A549 (cell line): ENCODE measurements around the gene EIF5. TPM values are rescaled to one million over a fixed set of nuclear protein-coding genes. Genes with fewer than 3 reads are reported as not detected.

Source experiments
- ATAC-seq, 2 experiments: fragments of 200-7000 bp in 1 of 2; fragments of >200 bp in 1 of 2; cut with Nextera tagmentation in 1 of 2; cut with Tn5 transposase in 1 of 2; 3 replicates each; pipeline versions ENCODE4 v1.8.0 to v1.9.1; 2018 to 2020; ENCODE audit warnings: mild to moderate bottlenecking in 1 of 2, moderate library complexity in 1 of 2
- CTCF ChIA-PET: fragments of 300-600 bp; sonication (Branson Sonifier 250); formaldehyde crosslinking; extraction: SDS; loops from one replicate; lab custom pipeline; 2021; ENCODE audit warnings: antibody characterized with exemption, inconsistent platforms; lab: Yijun Ruan, JAX
- POLR2A ChIA-PET: fragments of 350-600 bp; formaldehyde crosslinking; extraction: SDS; loops from one replicate; lab custom pipeline; 2021; ENCODE audit warnings: antibody characterized with exemption, inconsistent platforms; lab: Yijun Ruan, JAX
- DNase-seq, 2 experiments: peaks; one replicate each; pipeline versions ENCODE4 v3.0.0 to v3.0.0-alpha.2; 2011 to 2016; ENCODE audit warnings: low read depth in 1 of 2, low spot score in 1 of 2
- FAIRE-seq: peaks from 2 replicates; lab custom pipeline; 2011; peaks lifted over from hg19 to GRCh38; lab: Jason Lieb, UNC
- H3K27ac ChIP-seq, 2 experiments: fragments of >200 bp; sonication (Bioruptor Twin); formaldehyde crosslinking; 3 replicates each; pipeline ENCODE4 v1.5.1; 2016 to 2017
- H3K4me1 ChIP-seq: fragments of >200 bp; sonication (Bioruptor Twin); formaldehyde crosslinking; 3 replicates; pipeline ENCODE4 v1.6.1; 2016
- H3K4me2 ChIP-seq: fragments of >200 bp; sonication (Bioruptor Twin); formaldehyde crosslinking; 3 replicates; pipeline ENCODE4 v1.6.1; 2016
- H3K4me3 ChIP-seq: fragments of >200 bp; sonication (Bioruptor Twin); formaldehyde crosslinking; 3 replicates; pipeline ENCODE4 v1.5.1; 2016
- H3K9me3 ChIP-seq: fragments of >200 bp; sonication (Bioruptor Twin); formaldehyde crosslinking; 3 replicates; pipeline ENCODE4 v1.6.1; 2016
- ATOH8 ChIP-seq: fragments of 250-450 bp; sonication (Bioruptor Pico); IDR thresholded peaks from 2 replicates; pipeline ENCODE4 v1.5.0; 2020; ENCODE audit warnings: low read depth, mild to moderate bottlenecking, moderate library complexity
- BCL3 ChIP-seq: fragments of >200 bp; sonication (Bioruptor Twin); formaldehyde crosslinking; IDR thresholded peaks from 3 replicates; pipeline ENCODE4 v1.6.1; 2016
- CEBPB ChIP-seq, 2 experiments: fragments of >200 bp in 1 of 2; sonication (Bioruptor Twin) in 1 of 2; formaldehyde crosslinking in 1 of 2; IDR thresholded peaks; 2 replicates each; pipeline ENCODE4 v1.6.1; 2012 to 2016
- E2F6 ChIP-seq: IDR thresholded peaks from 2 replicates; pipeline ENCODE4 v1.6.1; 2012; ENCODE audit warnings: low read depth, borderline replicate concordance
- EHF ChIP-seq: fragments of 250-450 bp; sonication (Bioruptor Pico); IDR thresholded peaks from 2 replicates; pipeline ENCODE4 v1.5.0; 2020; ENCODE audit warnings: mild to moderate bottlenecking
- EP300 ChIP-seq, 2 experiments: fragments of >200 bp; sonication (Bioruptor Twin); formaldehyde crosslinking; IDR thresholded peaks; 2 replicates in 1 of 2; 3 replicates in 1 of 2; pipeline ENCODE4 v1.6.1; 2016 to 2017
- ESRRA ChIP-seq: fragments of 150-350 bp; IDR thresholded peaks from 2 replicates; pipeline ENCODE4 v1.6.1; 2014; ENCODE audit warnings: mild to moderate bottlenecking, low read length, borderline replicate concordance
- FOSB ChIP-seq: fragments of 250-450 bp; sonication (Bioruptor Pico); IDR thresholded peaks from 2 replicates; pipeline ENCODE4 v1.5.0; 2020; ENCODE audit warnings: mild to moderate bottlenecking, moderate library complexity
- FOSL2 ChIP-seq, 2 experiments: fragments of 450-650 bp in 1 of 2; fragments of >200 bp in 1 of 2; sonication (Bioruptor Twin) in 1 of 2; formaldehyde crosslinking; IDR thresholded peaks; 2 replicates each; pipeline versions ENCODE4 v1.5.0 to v1.6.1; 2016 to 2020; ENCODE audit warnings: mild to moderate bottlenecking in 1 of 2, moderate library complexity in 1 of 2
- FOXS1 ChIP-seq: fragments of 250-450 bp; sonication (Bioruptor Pico); IDR thresholded peaks from 2 replicates; pipeline ENCODE4 v1.5.0; 2020; ENCODE audit warnings: mild to moderate bottlenecking, moderate library complexity
- GATA3 ChIP-seq: IDR thresholded peaks from 2 replicates; pipeline ENCODE4 v1.6.1; 2012; ENCODE audit warnings: borderline replicate concordance
- HDAC2 ChIP-seq: fragments of 200-600 bp; sonication (generic); IDR thresholded peaks from 2 replicates; pipeline ENCODE4 v1.6.1; 2016
- HOXA7 ChIP-seq: fragments of 250-450 bp; sonication (Bioruptor Pico); IDR thresholded peaks from 2 replicates; pipeline ENCODE4 v1.5.0; 2020; ENCODE audit warnings: mild to moderate bottlenecking, moderate library complexity
- HOXB5 ChIP-seq: fragments of 250-450 bp; sonication (Bioruptor Pico); IDR thresholded peaks from 2 replicates; pipeline ENCODE4 v1.5.0; 2020; ENCODE audit warnings: mild to moderate bottlenecking, moderate library complexity
- JUNB ChIP-seq: fragments of >200 bp; sonication (Bioruptor Twin); formaldehyde crosslinking; IDR thresholded peaks from 2 replicates; pipeline ENCODE4 v1.6.1; 2016
- KDM1A ChIP-seq: fragments of 200-600 bp; sonication (generic); IDR thresholded peaks from 2 replicates; pipeline ENCODE4 v1.6.1; 2016; ENCODE audit warnings: low read depth, mild to moderate bottlenecking
- MAFK ChIP-seq: fragments of 450-650 bp; IDR thresholded peaks from 2 replicates; pipeline ENCODE4 v1.6.1; 2014; ENCODE audit not compliant: partially characterized antibody
- MYC ChIP-seq: IDR thresholded peaks from 2 replicates; pipeline ENCODE4 v1.6.1; 2012; ENCODE audit warnings: mild to moderate bottlenecking, inconsistent platforms, low read length, improper control_type of control experiment, borderline replicate concordance
- PBX3 ChIP-seq: IDR thresholded peaks from 2 replicates; pipeline ENCODE4 v1.6.1; 2012
- POLR2A ChIP-seq: IDR thresholded peaks from 2 replicates; pipeline ENCODE4 v1.6.1; 2012; ENCODE audit warnings: mild to moderate bottlenecking, low read length
- RAD21 ChIP-seq, 2 experiments: fragments of >200 bp in 1 of 2; sonication (Bioruptor Twin) in 1 of 2; formaldehyde crosslinking in 1 of 2; IDR thresholded peaks in 1 of 2; conservative IDR thresholded peaks in 1 of 2; 2 replicates in 1 of 2; 3 replicates in 1 of 2; pipeline ENCODE4 v1.6.1; 2012 to 2018; ENCODE audit warnings: inconsistent platforms in 1 of 2
- RARB ChIP-seq: fragments of 250-450 bp; sonication (Bioruptor Pico); IDR thresholded peaks from 2 replicates; pipeline ENCODE4 v1.8.0; 2021; ENCODE audit warnings: mild to moderate bottlenecking, moderate library complexity
- RNF2 ChIP-seq: fragments of 200-600 bp; sonication (generic); IDR thresholded peaks from 2 replicates; pipeline ENCODE4 v1.6.1; 2016; ENCODE audit warnings: low read depth, mild to moderate bottlenecking, antibody characterized with exemption, moderate library complexity, borderline replicate concordance
- TFCP2L1 ChIP-seq: fragments of 250-450 bp; sonication (Bioruptor Pico); IDR thresholded peaks from 2 replicates; pipeline ENCODE4 v1.5.0; 2021; ENCODE audit warnings: mild to moderate bottlenecking
- USF2 ChIP-seq: fragments of 450-650 bp; IDR thresholded peaks from 2 replicates; pipeline ENCODE4 v1.6.1; 2014; ENCODE audit warnings: antibody characterized with exemption
- ZNF302 ChIP-seq: fragments of 250-450 bp; sonication (Bioruptor Pico); IDR thresholded peaks from 2 replicates; pipeline ENCODE4 v1.9.0; 2021; ENCODE audit warnings: inconsistent platforms, mild to moderate bottlenecking, moderate library complexity
- WGBS: methylation state at CpG from one replicate; pipeline ENCODE4 v1.1.6; 2017; ENCODE audit errors: missing lambda C conversion rate; 5-methylcytosine and 5-hydroxymethylcytosine counted together
- polyA plus RNA-seq, 4 experiments: library from polyadenylated mRNA; depleted of rRNA in 3 of 4; stranded (reverse); fragments of >200 nt; fragmentation: RNase III in 1 of 4; extraction: RNeasy Plus Mini Kit Qiagen cat#74134 plus additional on column Dnase treatment in 1 of 4; gene quantifications; 2 replicates in 3 of 4; 3 replicates in 1 of 4; pipeline ENCODE4 v1.2.3, GENCODE V29; 2011 to 2017

Gene EIF5
- polyA plus RNA-seq, 2 of the 4 experiments (the other 2 are of a cell fraction), result 276 to 591 TPM

- peaks cover 6% of the 10 kb centered on the region; the same call in 2 of the 3 replicates for H3K4me1 ChIP-seq
- TF ChIP-seq HOXA7 (CRISPR knock-in tag), result no peak
- TF ChIP-seq EHF, result no peak
- TF ChIP-seq PBX3, result no peak
- no peak for TF ChIP-seq BCL3
- peak; percentile 52 for TF ChIP-seq MAFK
- TF ChIP-seq, all 56 proteins: peak for 1
- ATAC-seq (no peak), DNase-seq (peak in 1 of 2 experiments; percentile 35), FAIRE-seq (no peak)
- WGBS, result 71% methylated on average over 4 of the region's 4 CpGs
- ChIA-PET CTCF (interaction anchor here (1.0 to 9.5 kb wide), 4 partner anchors 10 to 128 kb away, joined by 3 to 94 read pairs (median 6); no protein-coding TSS in a partner anchor), POLR2A (no interaction called here)
- Histone ChIP-seq H3K4me3 (no peak overlapping the region), H3K27ac (no peak overlapping the region), H3K9me3 (0 out of 3 replicates have a peak, but pooled peaks cover 3% of the 10 kb centered on the region), H3K4me2 (no peak overlapping the region)
Observed at GRCh38 chr14:103382376-103382775, 48.3 kb downstream of the EIF5 start.

GRCh38 chr14:103384450-103385151 is 50.6 kb downstream of the EIF5 start:
- ATAC-seq (peak; percentile 15 to 61; a peak in 5 of 6 replicates), DNase-seq (no peak), FAIRE-seq (no peak)
- peaks cover 18% of the 10 kb centered on the region; the same call in 2 of the 3 replicates for H3K4me1 ChIP-seq
- peak overlapping the region; percentile 87 for H3K4me3 ChIP-seq
- TF ChIP-seq HOXB5 (CRISPR knock-in tag), result no peak
- peak; percentile 58 for TF ChIP-seq MAFK
- TF ChIP-seq RNF2, result 0 out of 2 replicates have a peak, but pooled peaks have one; percentile 43
- POLR2A ChIA-PET, result interaction anchor here (1.5 to 1.6 kb wide), 2 partner anchors 12 to 51 kb away, joined by 3 to 4 read pairs; partner anchors contain the start of gene EIF5
- peak overlapping the region; percentile 94 for H3K4me2 ChIP-seq
- CTCF ChIA-PET, result interaction anchor here (0.8 to 9.5 kb wide), 5 partner anchors 8 to 41 kb away, joined by 3 to 94 read pairs (median 5); no protein-coding TSS in a partner anchor
- peak overlapping the region; percentile 92 to 97 for H3K27ac ChIP-seq
- H3K9me3 ChIP-seq, result 0 out of 3 replicates have a peak, but pooled peaks cover 3% of the 10 kb centered on the region
- 28% methylated on average over 19 of the region's 31 CpGs for WGBS

- H3K4me2 ChIP-seq, result peak within 1 kb of the TSS; percentile 99
- 0 out of 3 replicates have a peak, but pooled peaks cover 3% of the 10 kb centered on the region for H3K9me3 ChIP-seq
- ATAC-seq (peak; percentile 96 to 98), DNase-seq (peak; percentile 95 to 98), FAIRE-seq (no peak)
- H3K27ac ChIP-seq, result peak within 1 kb of the TSS; percentile 92 to 97
- H3K4me1 ChIP-seq, result peaks cover 18% of the 10 kb centered on the region; the same call in 2 of the 3 replicates
- POLR2A ChIA-PET, result interaction anchor here (0.8 to 1.6 kb wide), 2 partner anchors 13 to 51 kb away, joined by 3 to 4 read pairs; partner anchors contain the start of gene EIF5
- WGBS, result 2% methylated on average over 46 of the region's 91 CpGs
- H3K4me3 ChIP-seq, result peak within 1 kb of the TSS; percentile 87
- CTCF ChIA-PET, result interaction anchor here (0.8 to 9.5 kb wide), 4 partner anchors 7 to 42 kb away, joined by 3 to 94 read pairs (median 6); no protein-coding TSS in a partner anchor
- TF ChIP-seq KDM1A (no peak), RAD21 (conservative IDR thresholded peaks at IDR 0.05 in 1 of 2, IDR thresholded peaks at IDR 0.05 in 1 of 2) (no peak), FOSL2 (IDR thresholded peaks at IDR 0.05) (no peak), FOSL2 (CRISPR knock-in tag; IDR thresholded peaks at IDR 0.05) (no peak), USF2 (no peak), EP300 (IDR thresholded peaks at IDR 0.05) (no peak), TFCP2L1 (no peak), GATA3 (no peak), ESRRA (no peak), CEBPB (IDR thresholded peaks at IDR 0.05) (no peak), ZNF302 (no peak), HDAC2 (no peak), RARB (no peak), ATOH8 (CRISPR knock-in tag) (no peak), FOXS1 (CRISPR knock-in tag) (no peak), FOSB (CRISPR knock-in tag) (no peak), POLR2A (peak; percentile 87), JUNB (no peak), HOXB5 (CRISPR knock-in tag) (no peak), MYC (no peak; the same call in 1 of the 2 replicates), E2F6 (no peak; the same call in 1 of the 2 replicates)
Observed at GRCh38 chr14:103385152-103385928, 51.3 kb downstream of the EIF5 start, which contains the start of gene MARK3. TSS of gene MARK3 (plus strand) at chr14:103385415. CDS start at chr14:103386030, 615 bp downstream.
